HL-60 (cell line): Measurements from ENCODE around the gene ZNF641.

Source experiments
- CTCF ChIP-seq: IDR thresholded peaks from one replicate; pipeline ENCODE4 v1.5.1; 2011; ENCODE audit warnings: low read length, control low read depth, inconsistent platforms; ENCODE audit not compliant: insufficient read depth
- POLR2AphosphoS5 ChIP-seq: IDR thresholded peaks from 2 replicates; pipeline ENCODE4 v1.6.1; 2012; ENCODE audit warnings: low read depth

- TF ChIP-seq POLR2AphosphoS5 (no peak), CTCF (no peak)
Measured at GRCh38 chr12:48296586-48297282, 54.0 kb downstream of the ZNF641 start.
